ENCODE results near the gene DNAH14.

The DNAH14 gene

GRCh38 chr1:225428068-225428880 lies 498.8 kb downstream of the DNAH14 start:
- DNase-seq (ENCODE audit: low spot score) = peak; percentile 93

GRCh38 chr1:225428881-225429455 lies 499.5 kb downstream of the DNAH14 start:
- DNase-seq (ENCODE audit: low spot score) = no peak

- no peak for DNase-seq (ENCODE audit: low spot score)
Observed at GRCh38 chr1:225430301-225430700, 500.8 kb downstream of the DNAH14 start.

- DNase-seq (ENCODE audit: low spot score) = no peak
Observed at GRCh38 chr1:225431081-225431863, 501.8 kb downstream of the DNAH14 start.

GRCh38 chr1:225434046-225434445 lies 504.6 kb downstream of the DNAH14 start:
- no peak for DNase-seq (ENCODE audit: low spot score)

- DNase-seq (ENCODE audit: low spot score) = no peak
Observed at GRCh38 chr1:225435076-225435475, 505.6 kb downstream of the DNAH14 start.

GRCh38 chr1:225435487-225435886 lies 506.0 kb downstream of the DNAH14 start:
- DNase-seq (ENCODE audit: low spot score) = no peak

- no peak for DNase-seq (ENCODE audit: low spot score)
Observed at GRCh38 chr1:225435957-225436392, 506.5 kb downstream of the DNAH14 start.

- DNase-seq (ENCODE audit: low spot score) = no peak
Observed at GRCh38 chr1:225437710-225438437, 508.4 kb downstream of the DNAH14 start.

- DNase-seq (ENCODE audit: low spot score) = no peak
Observed at GRCh38 chr1:225440380-225441221, 511.1 kb downstream of the DNAH14 start.

- no peak for DNase-seq (ENCODE audit: low spot score)
Observed at GRCh38 chr1:225441314-225442122, 512.0 kb downstream of the DNAH14 start.

GRCh38 chr1:225442123-225442505 lies 512.6 kb downstream of the DNAH14 start:
- no peak for DNase-seq (ENCODE audit: low spot score)

- no peak for DNase-seq (ENCODE audit: low spot score)
Observed at GRCh38 chr1:225445639-225446594, 516.4 kb downstream of the DNAH14 start.

GRCh38 chr1:225446595-225446960 lies 517.1 kb downstream of the DNAH14 start:
- DNase-seq (ENCODE audit: low spot score) = no peak

- no peak for DNase-seq (ENCODE audit: low spot score)
Observed at GRCh38 chr1:225446981-225447615, 517.6 kb downstream of the DNAH14 start.

GRCh38 chr1:225447650-225448089 lies 518.2 kb downstream of the DNAH14 start:
- no peak for DNase-seq (ENCODE audit: low spot score)

- DNase-seq (ENCODE audit: low spot score) = no peak
Observed at GRCh38 chr1:225448146-225448805, 518.8 kb downstream of the DNAH14 start.
